ENCODE data around the gene TNP1.

TNP1 gene

GRCh38 chr2:216859944-216860343, at the start of gene TNP1:
Gene TNP1, minus strand, starts transcription at chr2:216860064. Its CDS starts 30 bp downstream, at chr2:216860034.
- no peak for DNase-seq

- no peak for DNase-seq
Measured at GRCh38 chr2:216908300-216908699, 48.4 kb upstream of the TNP1 start.

- no peak for DNase-seq
Measured at GRCh38 chr2:216905649-216906329, 45.9 kb upstream of the TNP1 start.

GRCh38 chr2:216904974-216905373, 45.1 kb upstream of the TNP1 start:
- no peak for DNase-seq

- no peak for DNase-seq
Measured at GRCh38 chr2:216904554-216904953, 44.7 kb upstream of the TNP1 start.

- no peak for DNase-seq
Measured at GRCh38 chr2:216903470-216903869, 43.6 kb upstream of the TNP1 start.

GRCh38 chr2:216901273-216901672, 41.4 kb upstream of the TNP1 start:
- no peak for DNase-seq

GRCh38 chr2:216900406-216900805, 40.5 kb upstream of the TNP1 start:
- no peak for DNase-seq

- no peak for DNase-seq
Measured at GRCh38 chr2:216897561-216898203, 37.8 kb upstream of the TNP1 start.

GRCh38 chr2:216890138-216890537, 30.3 kb upstream of the TNP1 start:
- no peak for DNase-seq

GRCh38 chr2:216888887-216889622, 29.2 kb upstream of the TNP1 start:
- DNase-seq, result no peak

- DNase-seq, result no peak
Measured at GRCh38 chr2:216888081-216888480, 28.2 kb upstream of the TNP1 start.

- DNase-seq, result no peak
Measured at GRCh38 chr2:216887138-216887537, 27.3 kb upstream of the TNP1 start.

- DNase-seq, result no peak
Measured at GRCh38 chr2:216885117-216885553, 25.3 kb upstream of the TNP1 start.

- no peak for DNase-seq
Measured at GRCh38 chr2:216884347-216884746, 24.5 kb upstream of the TNP1 start.

- DNase-seq, result no peak
Measured at GRCh38 chr2:216882876-216883275, 23.0 kb upstream of the TNP1 start.

GRCh38 chr2:216881411-216881810, 21.5 kb upstream of the TNP1 start:
- no peak for DNase-seq

GRCh38 chr2:216880509-216881184, 20.8 kb upstream of the TNP1 start:
- DNase-seq, result no peak

GRCh38 chr2:216879727-216880508, 20.1 kb upstream of the TNP1 start:
- DNase-seq, result no peak

- no peak for DNase-seq
Measured at GRCh38 chr2:216878072-216878471, 18.2 kb upstream of the TNP1 start.

- no peak for DNase-seq
Measured at GRCh38 chr2:216877085-216877484, 17.2 kb upstream of the TNP1 start.

GRCh38 chr2:216875862-216876261, 16.0 kb upstream of the TNP1 start:
- no peak for DNase-seq

GRCh38 chr2:216873573-216873972, 13.7 kb upstream of the TNP1 start:
- DNase-seq, result no peak
